ENCODE data around the gene CD53. TPM values are rescaled to one million over a fixed set of nuclear protein-coding genes. Genes with fewer than 3 reads are reported as not detected.

The CD53 gene
- total and polyA plus RNA-seq, 2 donors (not counting 1 experiment from before 2014, with no cell fraction given) = not detected

DNA sequence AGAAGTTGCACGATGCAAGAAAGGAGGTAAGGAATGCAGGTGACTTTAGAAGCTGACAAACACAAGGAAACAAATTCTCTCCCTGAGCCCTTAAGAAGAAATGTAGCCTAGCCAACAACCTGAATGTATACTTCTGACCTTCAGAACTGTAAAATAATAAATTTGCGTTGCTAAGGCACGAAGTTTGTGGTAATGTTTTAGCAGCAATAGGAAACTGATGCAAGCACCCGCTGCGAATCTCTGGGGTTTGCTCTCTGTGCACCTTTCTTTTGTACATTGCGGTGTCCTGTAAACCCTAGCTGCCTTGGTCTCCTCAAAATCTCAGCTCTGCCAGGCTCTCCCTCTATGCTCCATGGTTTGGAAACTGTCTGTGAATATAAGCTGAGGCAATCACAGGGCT lies 15.1 kb downstream of the CD53 start:
- H3K27me3 ChIP-seq (ENCODE audit: control insufficient read depth, insufficient read depth, low read length) = no peaks in the 10 kb centered on the region

DNA sequence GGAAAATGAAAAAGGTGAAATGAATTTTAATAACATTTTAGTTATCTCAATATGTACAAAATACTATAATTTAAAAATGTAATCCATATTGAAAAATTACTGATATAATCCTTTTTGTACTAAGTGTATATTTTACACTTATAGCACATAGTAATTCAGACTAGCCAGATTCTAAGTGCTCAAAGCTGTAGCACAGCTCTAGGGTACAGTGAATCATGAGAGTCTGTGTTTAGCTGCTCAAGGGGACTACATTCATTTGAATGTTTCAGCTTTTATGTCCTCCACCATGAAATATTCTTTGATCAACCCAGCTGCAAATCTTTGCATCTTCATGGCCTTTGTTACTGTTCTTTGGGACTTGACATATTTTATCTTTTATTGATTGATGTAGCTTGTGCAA lies 15.7 kb downstream of the CD53 start:
- Histone ChIP-seq H3K4me1 (ENCODE audit: control insufficient read depth, extremely low read depth, insufficient read depth, low read length) (no peaks in the 10 kb centered on the region), H3K27me3 (ENCODE audit: control insufficient read depth, insufficient read depth, low read length) (no peaks in the 10 kb centered on the region), H3K4me2 (ENCODE audit: extremely low read depth, insufficient read depth, low read length) (no peak overlapping the region), H2AFZ (ENCODE audit: low read length) (no peak overlapping the region), H3K36me3 (ENCODE audit: control insufficient read depth, insufficient read depth, low read length) (no peaks in the 10 kb centered on the region), H3K9me3 (ENCODE audit: control insufficient read depth, insufficient read depth, low read depth, low read length) (no peaks in the 10 kb centered on the region), H3K79me2 (ENCODE audit: control insufficient read depth, insufficient read depth, low read length) (no peaks in the 10 kb centered on the region), H4K20me1 (ENCODE audit: control insufficient read depth, extremely low read depth, insufficient read depth, low read length) (no peaks in the 10 kb centered on the region), H3K27ac (ENCODE audit: insufficient read depth, low read length) (no peak overlapping the region), H3K4me3 (replicated peaks in 1 of 4; ENCODE audit: control extremely low read depth in 1 of 4, insufficient read depth in 1 of 4, low read depth in 3 of 4, low read length in 4 of 4) (no peak overlapping the region), H3K9ac (ENCODE audit: insufficient read depth, low read length) (no peak overlapping the region)
- TF ChIP-seq, protein P1, sequence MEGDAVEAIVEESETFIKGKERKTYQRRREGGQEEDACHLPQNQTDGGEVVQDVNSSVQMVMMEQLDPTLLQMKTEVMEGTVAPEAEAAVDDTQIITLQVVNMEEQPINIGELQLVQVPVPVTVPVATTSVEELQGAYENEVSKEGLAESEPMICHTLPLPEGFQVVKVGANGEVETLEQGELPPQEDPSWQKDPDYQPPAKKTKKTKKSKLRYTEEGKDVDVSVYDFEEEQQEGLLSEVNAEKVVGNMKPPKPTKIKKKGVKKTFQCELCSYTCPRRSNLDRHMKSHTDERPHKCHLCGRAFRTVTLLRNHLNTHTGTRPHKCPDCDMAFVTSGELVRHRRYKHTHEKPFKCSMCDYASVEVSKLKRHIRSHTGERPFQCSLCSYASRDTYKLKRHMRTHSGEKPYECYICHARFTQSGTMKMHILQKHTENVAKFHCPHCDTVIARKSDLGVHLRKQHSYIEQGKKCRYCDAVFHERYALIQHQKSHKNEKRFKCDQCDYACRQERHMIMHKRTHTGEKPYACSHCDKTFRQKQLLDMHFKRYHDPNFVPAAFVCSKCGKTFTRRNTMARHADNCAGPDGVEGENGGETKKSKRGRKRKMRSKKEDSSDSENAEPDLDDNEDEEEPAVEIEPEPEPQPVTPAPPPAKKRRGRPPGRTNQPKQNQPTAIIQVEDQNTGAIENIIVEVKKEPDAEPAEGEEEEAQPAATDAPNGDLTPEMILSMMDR (conservative IDR thresholded peaks at IDR 0.05 in 1 of 2, IDR thresholded peaks at IDR 0.05 in 1 of 2; ENCODE audit: low read depth in 1 of 2, low read length in 2 of 2) = no peak
- TF ChIP-seq EZH2 (IDR thresholded peaks at IDR 0.05; ENCODE audit: low read length, missing control alignments) = no peak
- DNase-seq (ENCODE audit: low read depth in 2 of 2) = no peak

More for the DNA sequence above, 15.1 kb downstream of the CD53 start:
- H4K20me1 ChIP-seq (ENCODE audit: control insufficient read depth, extremely low read depth, insufficient read depth, low read length) = no peaks in the 10 kb centered on the region
- DNase-seq (ENCODE audit: low read depth in 2 of 2) = no peak
- H2AFZ ChIP-seq (ENCODE audit: low read length) = no peak overlapping the region
- H3K4me1 ChIP-seq (ENCODE audit: control insufficient read depth, extremely low read depth, insufficient read depth, low read length) = no peaks in the 10 kb centered on the region
- no peak overlapping the region for H3K27ac ChIP-seq (ENCODE audit: insufficient read depth, low read length)
- H3K36me3 ChIP-seq (ENCODE audit: control insufficient read depth, insufficient read depth, low read length) = no peaks in the 10 kb centered on the region
- no peak overlapping the region for H3K4me2 ChIP-seq (ENCODE audit: extremely low read depth, insufficient read depth, low read length)
- no peaks in the 10 kb centered on the region for H3K79me2 ChIP-seq (ENCODE audit: control insufficient read depth, insufficient read depth, low read length)
- H3K9me3 ChIP-seq (ENCODE audit: control insufficient read depth, insufficient read depth, low read depth, low read length) = no peaks in the 10 kb centered on the region
- TF ChIP-seq, protein P1 (conservative IDR thresholded peaks at IDR 0.05 in 1 of 2, IDR thresholded peaks at IDR 0.05 in 1 of 2; ENCODE audit: low read depth in 1 of 2, low read length in 2 of 2) = no peak
- TF ChIP-seq EZH2 (IDR thresholded peaks at IDR 0.05; ENCODE audit: low read length, missing control alignments) = no peak
- H3K4me3 ChIP-seq (replicated peaks in 1 of 4; ENCODE audit: control extremely low read depth in 1 of 4, insufficient read depth in 1 of 4, low read depth in 3 of 4, low read length in 4 of 4) = no peak overlapping the region
- H3K9ac ChIP-seq (ENCODE audit: insufficient read depth, low read length) = no peak overlapping the region

GRCh38 chr1:110890474-110891196 lies 17.7 kb downstream of the CD53 start:
- H3K4me2 ChIP-seq (ENCODE audit: extremely low read depth, insufficient read depth, low read length) = no peak overlapping the region
- no peaks in the 10 kb centered on the region for H3K9me3 ChIP-seq (ENCODE audit: control insufficient read depth, insufficient read depth, low read depth, low read length)
- TF ChIP-seq, protein P1 (conservative IDR thresholded peaks at IDR 0.05 in 1 of 2, IDR thresholded peaks at IDR 0.05 in 1 of 2; ENCODE audit: low read depth in 1 of 2, low read length in 2 of 2) = no peak
- H3K79me2 ChIP-seq (ENCODE audit: control insufficient read depth, insufficient read depth, low read length) = no peaks in the 10 kb centered on the region
- H3K27me3 ChIP-seq (ENCODE audit: control insufficient read depth, insufficient read depth, low read length) = no peaks in the 10 kb centered on the region
- no peak overlapping the region for H3K27ac ChIP-seq (ENCODE audit: insufficient read depth, low read length)
- H3K4me3 ChIP-seq (replicated peaks in 1 of 4; ENCODE audit: control extremely low read depth in 1 of 4, insufficient read depth in 1 of 4, low read depth in 3 of 4, low read length in 4 of 4) = no peak overlapping the region
- no peaks in the 10 kb centered on the region for H4K20me1 ChIP-seq (ENCODE audit: control insufficient read depth, extremely low read depth, insufficient read depth, low read length)
- H3K9ac ChIP-seq (ENCODE audit: insufficient read depth, low read length) = no peak overlapping the region
- no peak overlapping the region for H2AFZ ChIP-seq (ENCODE audit: low read length)
- no peak for DNase-seq (ENCODE audit: low read depth in 2 of 2)
- no peaks in the 10 kb centered on the region for H3K4me1 ChIP-seq (ENCODE audit: control insufficient read depth, extremely low read depth, insufficient read depth, low read length)
- no peaks in the 10 kb centered on the region for H3K36me3 ChIP-seq (ENCODE audit: control insufficient read depth, insufficient read depth, low read length)
